HEK293 (cell line): ENCODE results near the gene S100B.

Source experiments
- CTCF ChIA-PET: fragments of 350-600 bp; formaldehyde crosslinking; extraction: SDS; loops from one replicate; lab custom pipeline; 2021; ENCODE audit warnings: antibody characterized with exemption; lab: Yijun Ruan, JAX
- POLR2A ChIA-PET: fragments of 300-600 bp; formaldehyde crosslinking; extraction: SDS; loops from one replicate; lab custom pipeline; 2020; ENCODE audit warnings: antibody characterized with exemption, inconsistent platforms; lab: Yijun Ruan, JAX
- H3K27ac ChIP-seq: fragments of 200-500 bp; sonication (Bioruptor generic); 2 replicates; pipeline ENCODE4 v1.5.1; 2014; ENCODE audit warnings: low read depth, low read length, control low read depth, inconsistent platforms; ENCODE audit errors: extremely low read depth
- H3K36me3 ChIP-seq, 2 experiments: fragments of 200-500 bp in 1 of 2; sonication (Bioruptor generic) in 1 of 2; 1 replicate in 1 of 2; 2 replicates in 1 of 2; pipeline ENCODE4 v1.5.1; 2014 to 2017; ENCODE audit warnings: inconsistent platforms in 2 of 2, low read length in 2 of 2; ENCODE audit not compliant: control insufficient read depth in 2 of 2, insufficient read depth in 1 of 2
- H3K4me1 ChIP-seq: fragments of 200-500 bp; sonication (Bioruptor generic); 2 replicates; pipeline ENCODE4 v1.5.1; 2014; ENCODE audit warnings: mild to moderate bottlenecking, low read length, inconsistent platforms; ENCODE audit not compliant: control insufficient read depth, insufficient read depth
- H3K4me3 ChIP-seq: 2 replicates; pipeline ENCODE4 v1.5.1; 2011; ENCODE audit warnings: low read depth, mild to moderate bottlenecking, control low read depth, low read length, moderate library complexity
- H3K9me3 ChIP-seq: fragments of 200-500 bp; sonication (Bioruptor generic); 2 replicates; pipeline ENCODE4 v1.5.1; 2014; ENCODE audit warnings: low read depth, low read length, inconsistent platforms; ENCODE audit not compliant: control insufficient read depth, insufficient read depth
- IKZF3 ChIP-seq: fragments of 450-650 bp; IDR thresholded peaks from 2 replicates; pipeline ENCODE4 v1.5.0; 2018; ENCODE audit warnings: missing biosample characterization, mild to moderate bottlenecking, missing genetic modification characterization, moderate library complexity
- PATZ1 ChIP-seq: fragments of 450-650 bp; formaldehyde crosslinking; IDR thresholded peaks from 2 replicates; pipeline ENCODE4 v1.5.1; 2016; ENCODE audit warnings: missing biosample characterization, missing genetic modification characterization
- RBAK ChIP-seq: fragments of 450-650 bp; formaldehyde crosslinking; IDR thresholded peaks from 2 replicates; pipeline ENCODE4 v1.5.1; 2016; ENCODE audit warnings: missing biosample characterization, missing genetic modification characterization
- SCRT2 ChIP-seq: fragments of 450-650 bp; formaldehyde crosslinking; IDR thresholded peaks from 2 replicates; pipeline ENCODE4 v1.5.1; 2016; ENCODE audit warnings: missing biosample characterization, missing genetic modification characterization
- SP7 ChIP-seq: fragments of 450-650 bp; formaldehyde crosslinking; IDR thresholded peaks from 2 replicates; pipeline ENCODE4 v1.5.1; 2016; ENCODE audit warnings: missing biosample characterization, missing genetic modification characterization
- YY2 ChIP-seq: fragments of 450-650 bp; formaldehyde crosslinking; IDR thresholded peaks from 2 replicates; pipeline ENCODE4 v1.5.1; 2016; ENCODE audit warnings: missing biosample characterization, missing genetic modification characterization
- ZBTB10 ChIP-seq: fragments of 450-650 bp; formaldehyde crosslinking; IDR thresholded peaks from 2 replicates; pipeline ENCODE4 v1.5.1; 2016; ENCODE audit warnings: missing biosample characterization, missing genetic modification characterization
- ZBTB17 ChIP-seq: fragments of 450-650 bp; formaldehyde crosslinking; IDR thresholded peaks from 2 replicates; pipeline ENCODE4 v1.5.1; 2016; ENCODE audit warnings: missing biosample characterization, missing genetic modification characterization
- ZIC2 ChIP-seq: fragments of 450-650 bp; formaldehyde crosslinking; IDR thresholded peaks from 2 replicates; pipeline ENCODE4 v1.5.1; 2016; ENCODE audit warnings: missing biosample characterization, missing genetic modification characterization
- ZNF10 ChIP-seq: fragments of 450-650 bp; formaldehyde crosslinking; IDR thresholded peaks from 2 replicates; pipeline ENCODE4 v1.5.1; 2017; ENCODE audit warnings: missing biosample characterization, missing genetic modification characterization
- ZNF114 ChIP-seq: fragments of 450-650 bp; formaldehyde crosslinking; IDR thresholded peaks from 2 replicates; pipeline ENCODE4 v1.5.0; 2017; ENCODE audit warnings: missing biosample characterization, missing genetic modification characterization
- ZNF202 ChIP-seq: fragments of 450-650 bp; formaldehyde crosslinking; IDR thresholded peaks from 2 replicates; pipeline ENCODE4 v1.5.1; 2016; ENCODE audit warnings: missing biosample characterization, missing genetic modification characterization, borderline replicate concordance
- ZNF221 ChIP-seq: fragments of 450-650 bp; formaldehyde crosslinking; IDR thresholded peaks from 2 replicates; pipeline ENCODE4 v1.5.1; 2017; ENCODE audit warnings: missing biosample characterization, missing genetic modification characterization, borderline replicate concordance
- ZNF24 ChIP-seq: fragments of 450-650 bp; formaldehyde crosslinking; IDR thresholded peaks from 2 replicates; pipeline ENCODE4 v1.5.1; 2016; ENCODE audit warnings: missing biosample characterization, missing genetic modification characterization
- ZNF302 ChIP-seq: fragments of 450-650 bp; formaldehyde crosslinking; IDR thresholded peaks from 2 replicates; pipeline ENCODE4 v1.5.1; 2016; ENCODE audit warnings: missing biosample characterization, missing genetic modification characterization, low read depth
- ZNF621 ChIP-seq: fragments of 450-650 bp; formaldehyde crosslinking; IDR thresholded peaks from 2 replicates; pipeline ENCODE4 v1.5.1; 2017; ENCODE audit warnings: missing biosample characterization, missing genetic modification characterization
- TF ChIP-seq, protein P1 (sequence below): fragments of 450-650 bp; formaldehyde crosslinking; IDR thresholded peaks from 2 replicates; pipeline ENCODE4 v1.5.1; 2016; ENCODE audit warnings: missing biosample characterization, missing genetic modification characterization

The S100B gene

GRCh38 chr21:46598581-46599572 is 6.0 kb downstream of the S100B start:
- H3K27ac ChIP-seq, result no peak overlapping the region
- no peak overlapping the region for H3K4me3 ChIP-seq
- no peaks in the 10 kb centered on the region for H3K36me3 ChIP-seq
- POLR2A ChIA-PET, result interaction anchor here (0.6 to 1.1 kb wide), 2 partner anchors 37 to 91 kb away, joined by 4 to 9 read pairs; partner anchors contain the start of gene PRMT2
- H3K9me3 ChIP-seq, result no peaks in the 10 kb centered on the region
- H3K4me1 ChIP-seq, result no peaks in the 10 kb centered on the region; the same call in 1 of the 2 replicates
- TF ChIP-seq IKZF3 (no peak), ZNF24 (tag by site-specific recombination) (no peak), PATZ1 (tag by site-specific recombination) (no peak), ZNF202 (no peak), ZNF302 (tag by site-specific recombination) (no peak), ZIC2 (no peak), YY2 (no peak), ZNF621 (tag by site-specific recombination) (no peak), ZBTB10 (tag by site-specific recombination) (no peak), ZBTB17 (no peak), SP7 (tag by site-specific recombination) (no peak), RBAK (no peak)
- TF ChIP-seq, protein P1, sequence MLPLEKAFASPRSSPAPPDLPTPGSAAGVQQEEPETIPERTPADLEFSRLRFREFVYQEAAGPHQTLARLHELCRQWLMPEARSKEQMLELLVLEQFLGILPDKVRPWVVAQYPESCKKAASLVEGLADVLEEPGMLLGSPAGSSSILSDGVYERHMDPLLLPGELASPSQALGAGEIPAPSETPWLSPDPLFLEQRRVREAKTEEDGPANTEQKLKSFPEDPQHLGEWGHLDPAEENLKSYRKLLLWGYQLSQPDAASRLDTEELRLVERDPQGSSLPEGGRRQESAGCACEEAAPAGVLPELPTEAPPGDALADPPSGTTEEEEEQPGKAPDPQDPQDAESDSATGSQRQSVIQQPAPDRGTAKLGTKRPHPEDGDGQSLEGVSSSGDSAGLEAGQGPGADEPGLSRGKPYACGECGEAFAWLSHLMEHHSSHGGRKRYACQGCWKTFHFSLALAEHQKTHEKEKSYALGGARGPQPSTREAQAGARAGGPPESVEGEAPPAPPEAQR (tag by site-specific recombination), result no peak
- CTCF ChIA-PET, result interaction anchor here (0.6 kb wide), 1 partner anchor 51 kb away, joined by 3 read pairs; no protein-coding TSS in a partner anchor

GRCh38 chr21:46597896-46598343 is 7.0 kb downstream of the S100B start:
- ChIA-PET CTCF (interaction anchor here (0.6 kb wide), 1 partner anchor 50 kb away, joined by 3 read pairs; no protein-coding TSS in a partner anchor), POLR2A (interaction anchor here (0.7 to 1.1 kb wide), 2 partner anchors 10 to 38 kb away, joined by 4 to 5 read pairs; partner anchors contain the start of gene PRMT2)

GRCh38 chr21:46597031-46597430 is 7.9 kb downstream of the S100B start:
- no peaks in the 10 kb centered on the region for H3K9me3 ChIP-seq
- H3K36me3 ChIP-seq, result no peaks in the 10 kb centered on the region
- H3K4me1 ChIP-seq, result no peaks in the 10 kb centered on the region
- TF ChIP-seq ZNF114 (tag by site-specific recombination) (no peak), SCRT2 (tag by site-specific recombination) (peak; percentile 45; the same call in 1 of the 2 replicates)
- H3K4me3 ChIP-seq, result no peak overlapping the region
- CTCF ChIA-PET, result no interaction called here
- H3K27ac ChIP-seq, result no peak overlapping the region
- POLR2A ChIA-PET, result no interaction called here

More at GRCh38 chr21:46597896-46598343, 7.0 kb downstream of the S100B start:
- Histone ChIP-seq H3K36me3 (no peaks in the 10 kb centered on the region), H3K4me1 (no peaks in the 10 kb centered on the region; the same call in 1 of the 2 replicates), H3K9me3 (no peaks in the 10 kb centered on the region), H3K27ac (no peak overlapping the region), H3K4me3 (no peak overlapping the region)
- TF ChIP-seq ZNF221 (tag by site-specific recombination) (no peak), ZNF10 (tag by site-specific recombination) (no peak)
